Mucosa of gallbladder (tissue), 1 donor: ENCODE measurements around the gene KRT32. TPM values are rescaled to one million over a fixed set of nuclear protein-coding genes. Genes with fewer than 3 reads are reported as not detected.
"Not testable (repeated sequence)": the region's sequence is repeated elsewhere in the genome, so short reads cannot be mapped to it uniquely, and the experiment has no call there.

ENCODE experiments used
- DNase-seq: peaks from one replicate; pipeline ENCODE4 v3.0.0-alpha.2; 2020; ENCODE audit warnings: low spot score
- total RNA-seq: library from RNA; stranded (reverse); gene quantifications from one replicate; pipeline ENCODE4 v1.2.1, GENCODE V29; 2021
- donor health status: DM: no; HTN: no; CAD: no.

KRT32 gene
- total RNA-seq, 1 donor from 2014 or later: not detected

DNA sequence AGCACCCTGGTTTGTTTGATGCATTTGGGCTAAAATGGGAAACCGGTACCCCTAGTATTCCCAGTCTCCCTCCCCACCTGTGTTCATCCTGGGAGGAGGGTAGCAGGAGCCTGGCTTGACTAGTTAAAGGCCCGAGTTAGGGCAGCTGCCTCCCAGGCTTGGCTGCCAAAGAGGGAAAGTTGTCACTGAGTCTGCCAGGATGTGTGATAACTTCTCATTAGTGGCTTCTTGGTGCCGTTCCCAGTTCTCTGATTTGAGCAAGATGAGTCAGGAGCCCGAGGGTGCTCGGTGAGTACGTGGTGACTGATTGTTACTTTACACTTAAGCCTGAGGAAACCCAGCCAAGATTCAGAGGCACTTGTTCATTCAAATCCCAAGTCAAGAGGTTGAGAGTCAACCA, 2.5 kb downstream of the KRT32 start:
- peak; percentile 65 for DNase-seq

DNA sequence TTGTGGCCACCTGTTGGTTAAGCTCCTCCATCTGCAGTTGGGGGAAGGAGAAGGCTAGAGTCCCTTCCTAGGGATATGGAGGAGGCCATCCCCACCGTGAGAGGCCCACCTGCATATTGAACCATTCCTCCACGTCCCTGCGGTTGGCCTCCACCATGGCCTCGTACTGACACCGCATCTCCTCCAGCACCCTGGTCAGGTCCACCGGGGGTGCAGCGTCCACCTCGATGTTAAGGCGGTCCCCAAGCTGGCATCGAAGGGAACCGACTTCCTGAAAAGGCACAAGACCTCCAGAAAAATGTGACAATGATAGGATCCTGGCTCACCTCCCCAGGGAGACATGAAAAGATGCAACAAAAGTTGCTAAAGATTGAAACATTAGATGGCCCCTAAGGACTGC, 3.0 kb downstream of the KRT32 start:
- no peak for DNase-seq

DNA sequence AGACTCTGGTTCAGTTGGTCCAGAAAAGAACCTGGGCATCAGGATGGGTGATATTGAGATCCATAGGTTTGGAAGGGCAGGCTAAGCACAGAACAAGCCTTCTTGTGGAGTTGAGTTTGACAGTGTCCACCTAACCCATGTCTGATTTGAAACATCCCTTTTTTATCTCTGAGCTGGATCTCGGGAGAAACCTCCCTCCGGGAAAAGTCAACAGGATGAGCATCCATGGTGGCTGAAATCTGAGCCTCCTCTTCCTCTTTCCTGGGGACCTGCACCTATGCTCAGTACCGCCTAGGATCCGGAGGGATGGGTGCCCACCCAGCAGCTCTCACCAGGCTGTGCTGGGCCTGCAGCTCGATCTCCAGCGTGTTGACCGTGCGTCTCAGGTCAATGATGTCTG, 3.4 kb downstream of the KRT32 start:
- no peak for DNase-seq

DNA sequence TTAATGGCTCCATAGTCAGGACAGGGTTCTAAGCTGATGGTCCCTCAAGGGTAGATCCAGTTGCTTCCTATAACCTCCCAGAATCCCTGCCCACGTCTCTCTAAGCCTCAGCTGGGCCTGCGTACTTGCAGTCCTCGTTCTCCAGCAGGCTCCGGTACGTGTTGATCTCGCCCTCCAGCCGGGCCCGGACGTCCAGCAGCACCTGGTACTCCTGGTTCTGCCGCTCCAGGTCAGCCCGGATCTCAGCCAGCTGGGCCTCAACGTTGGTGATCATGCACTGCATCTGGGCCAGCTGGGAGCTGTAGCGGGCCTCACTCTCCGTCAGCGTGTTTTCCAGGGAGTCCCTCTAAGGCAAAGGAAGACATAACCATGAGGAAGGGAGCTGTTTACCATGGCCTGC, 4.5 kb downstream of the KRT32 start:
- no peak for DNase-seq

DNA sequence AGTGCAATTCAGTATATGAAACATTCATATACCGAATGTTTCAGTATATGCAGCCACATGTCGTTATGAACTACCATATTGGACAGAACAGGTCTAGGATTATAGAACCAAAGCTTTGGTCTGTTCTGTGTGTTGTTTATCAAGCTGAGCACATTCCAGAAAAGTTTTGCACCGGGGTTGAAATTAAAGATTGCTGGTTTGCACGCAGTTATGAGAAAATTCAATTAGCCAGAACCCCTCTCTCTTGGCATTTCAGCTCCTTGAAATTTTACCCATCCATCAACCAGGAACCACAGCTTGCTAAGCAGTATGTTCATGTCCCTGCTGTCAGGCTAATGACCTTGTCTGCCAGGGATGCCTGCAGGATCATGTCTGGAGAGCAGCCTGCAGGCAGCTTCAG, 9.5 kb downstream of the KRT32 start:
- DNase-seq: no peak

DNA sequence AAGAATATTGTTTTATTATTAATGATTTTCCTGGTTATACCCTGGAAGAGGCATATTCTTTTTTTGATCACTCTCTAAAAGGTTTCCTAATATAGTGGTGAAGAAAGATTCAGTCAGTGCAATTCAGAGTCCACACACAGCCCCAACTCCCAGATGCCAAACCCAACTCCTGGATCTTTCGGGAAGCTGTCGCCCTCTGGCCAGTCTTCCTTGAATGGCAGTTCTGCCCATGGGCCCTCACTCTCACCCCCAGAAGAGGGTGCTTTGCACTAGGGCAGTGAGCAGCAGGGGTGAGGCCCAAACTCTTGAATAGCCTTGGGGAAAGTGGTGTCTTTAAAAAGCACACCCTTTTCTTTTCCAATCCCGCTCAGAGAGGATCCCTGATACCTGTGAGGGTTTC, 11.0 kb downstream of the KRT32 start:
- no peak for DNase-seq

DNA sequence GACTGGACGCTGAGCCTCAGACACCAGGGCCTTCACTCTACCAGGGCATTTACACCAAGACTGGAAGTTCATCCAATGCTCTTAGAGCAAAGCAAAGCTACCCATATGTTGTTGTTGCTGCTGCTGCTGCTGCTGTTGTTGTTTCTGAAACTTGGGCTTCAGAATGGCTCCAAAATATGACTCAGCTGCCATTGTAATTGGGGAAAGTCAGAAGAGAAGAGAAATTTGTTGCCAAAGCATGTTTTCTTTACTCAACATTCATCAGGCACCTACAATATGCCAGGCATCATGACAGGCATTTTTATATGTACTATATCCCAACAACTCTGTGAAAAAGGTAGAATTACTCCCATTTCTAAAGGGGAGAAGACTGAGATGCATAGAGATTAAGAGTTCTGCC, 11.9 kb downstream of the KRT32 start:
- no peak for DNase-seq

DNA sequence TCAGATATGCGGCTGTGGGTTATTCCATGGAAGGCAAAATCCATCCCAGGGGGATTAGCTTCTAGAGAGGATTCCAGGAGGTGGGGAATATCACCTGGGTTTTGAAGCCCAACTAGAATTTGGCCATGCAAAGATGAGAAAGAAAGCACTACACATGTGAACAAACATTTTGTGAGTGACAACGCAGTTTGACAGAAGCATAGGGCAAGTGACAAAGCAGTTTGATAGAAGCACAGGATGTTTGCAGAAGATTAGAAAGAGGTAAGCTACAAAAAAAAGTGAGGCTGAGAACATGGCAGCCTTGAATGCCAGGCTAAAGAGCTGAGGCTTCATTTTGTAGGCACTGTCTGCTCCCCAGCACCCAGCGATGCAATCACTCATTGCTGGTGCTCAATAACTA, 14.1 kb downstream of the KRT32 start:
- no peak for DNase-seq

DNA sequence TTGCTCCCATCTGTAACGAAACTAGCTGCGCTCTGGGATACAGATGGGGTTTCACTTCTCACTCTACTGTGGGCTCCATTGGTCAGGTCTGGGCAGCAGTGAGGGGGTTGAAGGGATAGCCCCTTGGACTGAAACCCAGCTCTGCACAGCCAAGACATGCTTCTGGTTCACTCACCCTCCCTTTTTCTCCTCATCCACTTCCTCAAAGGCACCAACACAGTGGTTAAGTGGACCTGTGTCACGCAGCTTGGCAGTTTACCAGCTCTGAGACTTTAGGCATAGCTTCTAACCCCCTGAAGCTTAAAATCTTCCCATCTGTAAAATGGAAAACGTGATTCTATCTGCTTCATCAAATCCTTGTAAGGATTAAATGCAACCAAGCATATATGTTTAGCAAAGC, 14.9 kb downstream of the KRT32 start:
- DNase-seq: no peak

DNA sequence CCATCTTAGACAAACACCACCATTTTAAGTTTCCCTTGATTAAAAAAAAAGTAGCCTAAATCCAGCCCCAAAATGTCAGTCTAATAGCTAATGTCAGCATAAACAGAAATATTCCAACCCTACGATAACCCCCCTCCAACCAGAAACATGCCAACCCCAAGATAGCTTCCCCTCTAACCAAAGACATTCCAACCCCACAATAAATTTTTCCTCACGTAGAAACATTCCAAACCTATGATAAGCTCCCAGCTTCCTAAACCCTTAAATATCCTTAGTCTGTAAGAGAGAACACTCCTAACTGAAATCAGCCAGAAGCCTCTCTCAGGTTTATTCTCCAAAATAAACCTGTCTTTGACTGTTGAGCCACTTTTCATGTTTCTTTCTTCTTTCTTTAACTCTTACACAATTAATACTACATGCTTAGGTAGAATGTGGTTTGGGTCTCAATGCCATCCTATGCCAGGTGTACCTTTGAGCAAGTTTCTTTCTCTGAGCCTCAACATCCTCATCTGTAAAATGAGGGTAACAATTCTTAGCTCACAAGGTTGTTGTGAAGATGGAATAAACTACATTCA, 15.9 kb downstream of the KRT32 start:
- no peak for DNase-seq

DNA sequence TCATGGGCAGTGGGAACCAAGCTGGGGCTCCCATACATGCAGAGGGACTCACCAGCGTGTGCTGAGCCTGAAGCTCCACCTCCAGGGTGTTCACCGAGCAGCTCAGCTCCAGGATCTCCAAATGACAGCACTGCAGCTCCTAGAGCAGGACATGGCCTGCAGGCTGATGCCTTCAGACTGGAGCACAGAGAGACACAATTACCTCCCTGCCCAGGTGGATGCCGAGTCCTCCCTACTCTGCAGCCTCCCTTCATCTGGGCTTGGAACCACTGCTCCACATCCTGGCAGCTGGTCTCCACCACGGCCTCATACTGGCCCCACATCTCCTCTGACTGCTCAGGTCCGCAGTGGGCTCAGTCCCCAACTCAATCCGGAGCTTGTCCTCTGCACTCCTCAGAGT, 18.2 kb downstream of the KRT32 start:
- no peak for DNase-seq

DNA sequence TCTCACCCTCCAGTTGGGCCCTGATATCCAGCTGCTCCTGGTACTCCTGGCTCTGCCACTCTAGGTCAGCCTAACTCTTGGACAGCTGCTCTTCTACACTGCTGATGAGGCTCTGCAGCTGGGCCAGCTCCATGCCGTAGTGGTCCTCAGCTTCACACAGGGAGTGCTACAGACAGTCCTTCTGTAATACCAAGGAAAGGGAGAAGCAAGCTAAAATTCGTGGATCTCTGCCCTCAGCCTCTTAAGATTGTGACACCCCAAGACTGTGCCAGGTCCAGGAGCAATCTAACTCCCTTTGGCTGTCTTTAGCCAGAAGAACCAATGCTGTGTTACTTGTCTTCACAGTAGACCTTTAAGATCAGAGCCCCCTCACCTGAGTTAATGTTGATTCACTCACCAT, 18.7 kb downstream of the KRT32 start:
- DNase-seq: no peak

DNA sequence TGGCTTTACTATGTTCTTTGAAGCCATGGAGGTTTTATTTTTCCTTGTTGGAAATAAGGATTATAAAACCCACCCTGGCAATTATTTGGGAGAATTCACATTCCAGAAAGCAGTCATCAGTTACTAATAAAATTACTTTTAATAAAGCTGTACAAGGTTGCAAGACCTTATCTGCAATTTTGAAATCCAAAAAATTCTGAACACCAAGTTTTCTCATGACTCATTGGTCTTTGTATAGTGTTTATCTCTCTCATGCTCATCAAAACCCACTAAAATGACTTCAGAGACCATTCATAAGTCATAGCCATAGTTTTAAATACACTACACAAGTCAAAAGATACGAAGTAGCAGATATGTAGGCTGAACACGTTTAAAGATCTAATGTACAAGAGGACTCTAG, 20.4 kb downstream of the KRT32 start:
- DNase-seq: no peak

DNA sequence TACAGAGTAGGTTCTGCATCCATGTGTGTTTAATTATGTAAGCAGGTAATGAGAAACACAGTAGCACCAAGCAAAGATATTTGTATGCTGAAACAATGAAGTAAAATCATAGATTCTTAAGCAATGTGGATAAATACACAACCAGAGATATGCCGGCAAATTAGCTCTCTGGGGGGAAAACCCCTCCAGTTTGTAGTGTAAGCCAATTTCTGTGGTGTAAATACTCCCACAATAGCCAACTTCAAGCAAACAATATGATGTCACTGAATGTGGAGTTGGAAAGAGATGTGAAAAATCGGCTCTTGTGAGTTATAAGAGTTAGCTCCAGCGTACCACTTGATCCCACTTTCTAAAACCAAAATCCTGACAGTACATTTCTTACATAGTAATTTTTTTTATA, 22.5 kb downstream of the KRT32 start:
- no peak for DNase-seq

DNA sequence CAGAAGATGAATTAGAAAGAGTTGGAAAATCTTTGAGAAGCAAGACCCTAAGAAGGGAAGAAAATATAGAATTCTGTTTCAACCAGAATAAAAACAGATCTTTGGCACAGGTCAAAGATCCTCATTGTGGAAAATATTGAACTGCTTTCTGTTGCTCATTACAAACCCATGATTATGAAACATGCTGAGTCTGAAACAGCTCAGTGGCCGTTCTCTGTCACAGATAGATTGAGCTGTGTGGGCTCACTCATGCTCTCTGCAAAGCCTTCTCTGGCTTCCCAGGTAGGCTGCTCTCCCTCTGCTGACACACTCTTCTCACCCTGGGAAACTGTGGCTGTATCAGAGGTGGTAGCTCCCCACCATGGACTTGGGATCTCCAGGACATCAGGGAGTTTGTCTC, 23.0 kb downstream of the KRT32 start:
- DNase-seq: no peak

DNA sequence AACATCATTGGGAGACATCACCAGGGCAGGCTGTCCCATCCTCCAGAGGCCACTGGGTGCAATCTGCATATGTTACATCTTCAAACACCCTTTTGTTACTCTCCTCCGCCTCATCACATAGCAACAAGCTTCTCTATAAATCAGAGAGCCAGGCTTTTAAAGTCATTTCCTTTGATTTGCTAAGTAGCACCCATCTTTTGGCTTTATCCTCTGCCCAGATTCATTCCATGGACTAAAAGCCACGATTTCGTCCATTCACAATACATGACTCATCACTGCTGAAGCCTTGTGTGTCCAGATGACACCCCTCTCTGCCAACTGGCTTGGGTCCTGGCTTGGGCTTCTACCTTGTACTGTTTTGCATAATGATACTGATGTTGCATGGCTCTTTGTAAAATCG, 24.4 kb downstream of the KRT32 start:
- no peak for DNase-seq

DNA sequence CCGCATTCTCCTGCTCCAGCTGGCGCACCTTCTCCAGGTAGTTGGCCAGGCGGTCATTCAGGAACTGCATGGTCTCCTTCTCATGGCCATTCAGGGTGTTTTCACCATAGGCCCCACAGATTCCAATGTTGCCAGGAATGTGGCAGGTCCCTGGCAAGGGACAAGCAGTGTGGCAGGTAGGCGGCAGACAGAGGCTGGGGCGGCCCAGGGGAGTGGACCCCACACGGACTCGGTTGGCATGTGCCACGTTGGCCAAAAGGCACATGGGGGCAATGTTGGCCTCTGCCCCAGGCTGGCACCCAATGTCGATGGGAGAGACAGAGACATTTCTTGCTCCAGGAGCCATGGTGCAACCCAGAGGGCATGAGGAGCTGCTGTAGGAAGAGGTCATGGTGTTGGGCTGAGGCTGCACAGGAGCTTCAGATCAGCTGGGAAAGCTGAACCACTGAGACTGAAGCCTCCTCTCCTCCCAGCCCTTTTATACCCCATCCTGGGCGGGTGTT, 26.6 kb downstream of the KRT32 start, which contains the start of gene KRT38:
KRT38 (minus strand) TSS at position 453 of the 503 bp plus-strand sequence; CDS start at position 391, 62 bp downstream.
- no peak for DNase-seq

DNA sequence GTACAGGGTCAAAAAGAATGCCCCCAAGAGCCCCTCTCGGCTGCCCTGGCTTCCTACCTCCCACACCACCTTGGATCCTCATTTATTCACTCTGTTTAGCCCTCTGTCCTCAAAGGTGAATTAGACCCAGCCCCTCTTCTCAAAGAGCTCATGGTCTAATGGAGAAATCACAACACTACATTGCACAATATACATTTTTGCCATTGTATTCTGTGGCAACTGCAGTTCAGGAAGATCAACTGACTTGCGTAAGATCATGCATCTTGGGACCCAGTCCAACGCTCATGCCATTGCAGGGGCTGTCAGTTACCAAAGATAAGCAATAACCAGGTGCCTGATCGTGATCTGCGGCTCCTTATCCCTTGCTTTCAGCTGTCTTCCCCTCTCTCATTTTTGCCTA, 27.8 kb downstream of the KRT32 start:
- DNase-seq: no peak

DNA sequence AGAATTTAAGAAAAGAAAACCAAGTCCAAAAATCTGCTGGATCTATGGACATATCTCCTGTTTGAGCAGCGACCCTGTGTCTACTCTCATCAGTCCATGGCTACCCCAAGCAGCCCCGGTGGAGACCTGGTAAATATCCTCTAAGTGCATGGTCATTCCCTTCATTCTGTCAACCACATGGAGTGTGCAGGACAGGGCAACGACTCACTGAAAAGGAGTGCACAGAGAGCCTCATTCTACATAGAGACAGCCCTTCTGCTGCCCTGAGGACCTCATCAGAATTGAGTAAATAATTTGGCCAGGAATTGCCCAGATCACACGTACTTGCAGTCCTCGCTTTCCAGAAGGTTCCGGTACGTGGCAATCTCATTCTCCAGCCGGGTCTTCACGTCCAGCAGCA, 29.4 kb downstream of the KRT32 start:
- no peak for DNase-seq

DNA sequence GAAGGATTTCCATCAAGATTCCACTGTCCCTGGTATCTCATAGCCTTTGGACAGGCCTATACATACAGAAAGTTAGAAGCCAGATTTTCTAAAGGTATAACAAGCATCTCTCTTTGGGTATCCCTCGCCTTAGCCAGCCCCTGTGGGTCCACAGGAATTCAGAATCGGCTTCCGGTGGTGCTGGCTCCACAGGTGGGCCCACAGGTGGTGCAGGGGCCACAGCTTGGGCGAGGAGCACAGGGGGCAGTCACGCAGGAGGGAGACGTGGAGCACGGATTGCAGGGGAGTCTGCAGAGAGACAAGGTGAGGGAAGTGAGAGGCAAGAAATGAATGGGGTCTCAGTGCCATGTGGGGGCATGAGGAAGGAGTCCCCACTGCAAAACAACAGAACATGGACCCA, 29.9 kb downstream of the KRT32 start:
- no peak for DNase-seq

DNA sequence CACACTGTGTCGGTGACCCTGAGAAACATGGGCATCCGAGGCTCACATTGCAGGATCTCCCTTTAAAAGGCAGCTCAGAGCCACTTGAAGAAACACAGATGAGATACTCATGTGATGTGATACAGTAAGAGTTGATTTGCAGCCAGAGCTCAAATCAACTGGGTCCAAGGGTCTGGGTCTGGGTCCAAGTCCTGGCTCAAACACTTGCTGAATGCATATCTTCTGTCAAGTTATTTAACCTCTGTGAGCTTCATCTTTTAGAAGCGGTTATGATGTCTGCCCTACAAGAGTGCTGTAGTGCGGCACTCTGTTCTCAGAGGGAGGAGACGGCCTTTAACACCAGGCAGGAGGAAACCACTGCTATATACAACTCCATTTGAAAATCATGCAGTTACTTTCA, 32.8 kb downstream of the KRT32 start:
- no peak for DNase-seq

DNA sequence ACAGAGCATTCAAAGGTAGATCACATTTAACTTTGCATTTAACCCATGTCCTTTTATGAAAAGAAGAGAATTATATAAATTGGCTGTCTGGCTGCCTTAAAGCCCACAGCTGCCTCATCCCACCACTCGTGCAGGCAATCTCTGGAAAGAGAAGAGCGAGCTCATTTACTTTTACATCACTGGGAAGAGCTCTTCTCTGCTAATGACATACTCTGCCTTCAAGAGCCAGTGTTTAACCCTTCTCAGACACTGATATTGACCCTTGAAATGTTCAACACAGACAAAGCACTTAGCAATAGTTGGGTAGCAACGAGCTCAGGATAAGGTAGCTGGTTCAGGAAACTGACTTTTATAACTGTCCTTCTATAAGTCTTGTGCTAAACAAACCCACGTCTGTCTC, 33.2 kb downstream of the KRT32 start:
- DNase-seq: no peak

DNA sequence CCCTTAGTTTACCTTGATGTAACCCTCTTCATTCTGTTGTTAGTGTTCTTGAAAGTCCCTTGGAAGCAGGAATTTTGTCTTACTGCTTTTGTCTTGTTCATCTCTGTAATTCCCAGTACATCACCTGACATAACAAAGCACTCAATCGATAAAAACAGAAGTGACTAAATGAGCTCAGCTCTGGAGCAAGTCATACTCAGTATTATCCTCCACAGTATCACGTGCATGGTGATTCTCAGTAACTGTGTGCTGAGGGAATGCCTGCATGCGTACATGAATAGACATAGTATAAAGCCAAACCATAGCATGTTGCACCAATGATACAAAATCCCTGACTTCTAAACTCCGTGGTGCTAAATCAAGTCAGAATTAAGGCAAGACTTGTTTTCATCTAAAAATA, 33.6 kb downstream of the KRT32 start:
- DNase-seq: no peak

DNA sequence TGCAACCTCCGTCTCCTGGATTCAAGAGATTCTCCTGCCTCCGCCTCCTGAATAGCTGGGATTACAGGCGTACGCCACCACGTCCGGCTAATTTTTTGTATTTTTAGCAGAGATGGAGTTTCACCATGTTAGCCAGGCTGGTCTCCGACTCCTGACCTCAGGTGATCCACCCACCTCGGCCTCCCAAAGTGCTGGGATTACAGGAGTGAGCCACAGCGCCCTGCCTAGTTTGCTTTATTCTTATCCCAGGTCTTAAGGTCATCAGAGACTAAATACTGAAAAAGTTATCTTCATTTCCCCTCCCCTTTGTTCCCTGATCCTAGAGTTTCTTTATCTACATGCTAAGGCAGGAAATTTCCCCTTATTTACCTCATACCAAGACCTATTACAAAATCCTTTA, 36.8 kb downstream of the KRT32 start:
- not testable (repeated sequence) for DNase-seq
